MM.1S (cell line): ENCODE measurements around the gene ARHGEF7.

Experiments used
- CTCF ChIP-seq: fragments of 300-600 bp; sonication (generic); IDR thresholded peaks from 2 replicates; pipeline ENCODE4 v1.5.1; 2016; ENCODE audit warnings: antibody characterized with exemption, low read length, mixed read lengths
- EZH2 ChIP-seq: fragments of 300-600 bp; sonication (generic); optimal IDR thresholded peaks from 2 replicates; pipeline ENCODE3; 2017; ENCODE audit warnings: low read depth, mild to moderate bottlenecking, antibody characterized with exemption, low read length, mixed read lengths
- EZH2phosphoT487 ChIP-seq: fragments of 300-600 bp; sonication (generic); IDR thresholded peaks from 2 replicates; pipeline ENCODE4 v1.6.1; 2018; ENCODE audit warnings: antibody characterized with exemption, low read length

- no peak for TF ChIP-seq CTCF
- no peak for TF ChIP-seq EZH2
- TF ChIP-seq EZH2phosphoT487: no peak
These were observed 6.4 kb downstream of the ARHGEF7 start for GRCh38 chr13:111121506-111121905.
